AG04449 (cell line): ENCODE measurements around the gene IGSF8.

Experiments
- CTCF ChIA-PET: fragments of 350-600 bp; formaldehyde crosslinking; extraction: SDS; loops from one replicate; lab custom pipeline; 2021; ENCODE audit warnings: antibody characterized with exemption; lab: Yijun Ruan, JAX
- POLR2A ChIA-PET: fragments of 400-600, 350-600 bp; formaldehyde crosslinking; extraction: SDS; loops from one replicate; lab custom pipeline; 2020; ENCODE audit warnings: antibody characterized with exemption, inconsistent platforms; lab: Yijun Ruan, JAX
- DNase-seq: peaks from one replicate; pipeline ENCODE4 v3.0.0-alpha.2; 2010; ENCODE audit warnings: low read depth, low spot score
- H3K4me3 ChIP-seq: 2 replicates; pipeline ENCODE4 v1.5.1; 2011; ENCODE audit warnings: low read depth, mild to moderate bottlenecking, control low read depth, low read length
- TF ChIP-seq, protein P1 (sequence below): IDR thresholded peaks from one replicate; pipeline ENCODE4 v1.5.1; 2011; ENCODE audit warnings: mild to moderate bottlenecking, moderate library complexity, low read length, control low read depth, inconsistent platforms; ENCODE audit not compliant: insufficient read depth; ENCODE audit errors: missing control alignments

The IGSF8 gene

DNA sequence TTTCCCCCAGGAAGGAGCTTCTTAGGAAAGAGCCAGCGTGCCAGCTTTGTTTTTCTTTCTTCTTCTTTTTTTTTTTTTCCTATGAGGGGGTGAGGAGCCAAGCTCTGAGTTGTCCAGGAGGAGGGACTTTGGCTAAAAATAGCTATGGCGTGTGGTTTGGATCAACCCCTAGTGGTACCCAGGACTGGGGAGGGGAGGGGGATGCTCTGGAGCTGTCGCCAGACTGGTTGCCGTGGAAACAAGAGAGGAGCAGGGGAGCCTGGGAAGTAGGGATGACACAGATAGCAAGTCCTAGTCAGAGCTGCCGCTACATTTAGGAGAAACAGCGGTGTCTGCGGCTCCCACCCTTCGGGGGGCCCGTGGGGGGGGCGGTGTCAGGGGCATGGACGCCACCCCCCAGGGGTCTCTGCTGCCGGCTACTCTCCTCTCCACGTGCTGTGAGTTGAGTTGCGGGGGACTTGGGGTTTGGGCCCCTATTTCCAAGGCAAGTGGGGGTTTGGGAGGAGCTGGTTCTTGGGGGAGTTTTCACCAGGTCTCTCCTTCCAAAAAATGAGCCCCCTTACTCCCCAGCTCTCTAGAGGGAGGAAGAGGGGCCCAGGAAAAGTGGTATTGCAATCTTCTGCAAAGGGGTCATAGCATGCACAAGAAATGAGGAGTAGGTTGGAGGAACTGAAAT, 17.0 kb downstream of the IGSF8 start, which contains the start of gene KCNJ9:
TSS of gene KCNJ9 (plus strand) at position 278 of the 676 bp plus-strand sequence. CDS start 2,493 bp downstream, outside the sequence.
- CTCF ChIA-PET, result interaction anchor here (0.7 to 9.2 kb wide), 18 partner anchors 9 to 295 kb away, joined by 3 to 147 read pairs (median 6); partner anchors contain the start of genes IGSF8, IGSF9 and PIGM
- no peak for DNase-seq
- POLR2A ChIA-PET, result interaction anchor here (0.9 kb wide), 1 partner anchor 156 kb away, joined by 4 read pairs; the partner anchor contains the start of gene TAGLN2
- TF ChIP-seq, protein P1, sequence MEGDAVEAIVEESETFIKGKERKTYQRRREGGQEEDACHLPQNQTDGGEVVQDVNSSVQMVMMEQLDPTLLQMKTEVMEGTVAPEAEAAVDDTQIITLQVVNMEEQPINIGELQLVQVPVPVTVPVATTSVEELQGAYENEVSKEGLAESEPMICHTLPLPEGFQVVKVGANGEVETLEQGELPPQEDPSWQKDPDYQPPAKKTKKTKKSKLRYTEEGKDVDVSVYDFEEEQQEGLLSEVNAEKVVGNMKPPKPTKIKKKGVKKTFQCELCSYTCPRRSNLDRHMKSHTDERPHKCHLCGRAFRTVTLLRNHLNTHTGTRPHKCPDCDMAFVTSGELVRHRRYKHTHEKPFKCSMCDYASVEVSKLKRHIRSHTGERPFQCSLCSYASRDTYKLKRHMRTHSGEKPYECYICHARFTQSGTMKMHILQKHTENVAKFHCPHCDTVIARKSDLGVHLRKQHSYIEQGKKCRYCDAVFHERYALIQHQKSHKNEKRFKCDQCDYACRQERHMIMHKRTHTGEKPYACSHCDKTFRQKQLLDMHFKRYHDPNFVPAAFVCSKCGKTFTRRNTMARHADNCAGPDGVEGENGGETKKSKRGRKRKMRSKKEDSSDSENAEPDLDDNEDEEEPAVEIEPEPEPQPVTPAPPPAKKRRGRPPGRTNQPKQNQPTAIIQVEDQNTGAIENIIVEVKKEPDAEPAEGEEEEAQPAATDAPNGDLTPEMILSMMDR, result no peak
- H3K4me3 ChIP-seq, result no peak within 1 kb of the TSS

DNA sequence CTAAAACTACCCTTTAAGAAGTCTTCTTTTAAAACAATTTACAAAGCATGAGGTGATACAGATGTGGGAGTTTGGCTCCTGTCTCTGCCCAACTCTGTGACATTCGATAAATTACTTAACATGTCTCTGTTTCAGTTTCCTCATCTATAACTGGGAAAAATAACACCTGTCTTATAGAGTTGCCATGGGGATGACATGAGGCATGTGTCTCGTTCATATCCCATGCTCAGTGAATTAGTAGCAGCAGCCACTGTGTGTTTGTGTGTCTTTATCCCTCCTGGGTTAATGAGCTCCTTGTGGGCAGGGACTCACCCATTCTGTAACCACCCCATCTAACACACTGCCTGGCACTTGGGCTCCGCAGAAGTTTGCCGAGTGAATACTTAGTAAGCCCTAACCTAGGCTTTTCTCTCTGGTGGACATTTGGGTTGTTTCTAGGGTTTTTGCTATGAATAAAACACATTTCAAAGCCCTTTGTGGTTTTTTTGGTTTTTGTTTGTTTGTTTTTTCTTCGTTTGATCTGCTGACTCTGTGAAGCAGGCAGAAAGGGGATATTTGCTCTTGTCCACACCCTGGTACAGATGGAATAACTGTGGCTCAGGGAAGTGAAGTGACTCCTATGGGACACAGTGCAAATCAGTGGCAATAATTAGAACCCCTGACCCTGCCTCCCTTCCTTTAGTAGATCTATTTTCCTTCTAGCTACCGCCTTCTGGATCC, 17.9 kb downstream of the IGSF8 start:
- ChIA-PET CTCF (interaction anchor here (0.7 to 9.2 kb wide), 17 partner anchors 9 to 296 kb away, joined by 3 to 147 read pairs (median 9); partner anchors contain the start of genes IGSF8, IGSF9 and PIGM), POLR2A (no interaction called here)
- no peak for DNase-seq
- no peak overlapping the region for H3K4me3 ChIP-seq
- TF ChIP-seq, protein P1, result no peak

DNA sequence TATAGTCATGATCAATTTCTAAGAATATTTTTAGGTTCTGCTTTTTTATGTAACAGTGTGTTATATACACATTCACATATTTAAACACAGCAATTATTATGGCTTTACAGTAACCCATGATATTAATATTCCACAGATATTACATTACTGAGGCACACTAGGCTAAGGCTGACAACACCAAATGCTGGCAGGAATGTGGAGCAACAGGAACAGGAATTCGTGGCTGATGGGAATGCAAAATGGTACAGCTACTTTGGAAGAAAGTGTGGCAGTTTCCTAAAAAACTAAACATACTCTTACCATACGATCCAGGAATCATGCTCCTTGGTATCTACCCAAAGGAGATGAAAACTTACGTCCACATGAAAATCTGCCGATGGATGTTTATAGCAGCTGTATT, 19.0 kb downstream of the IGSF8 start:
- H3K4me3 ChIP-seq, result no peak overlapping the region
- ChIA-PET CTCF (interaction anchor here (0.8 to 11.7 kb wide), 29 partner anchors 7 to 302 kb away, joined by 3 to 116 read pairs (median 9); partner anchors contain the start of genes IGSF8 and TAGLN2), POLR2A (no interaction called here)
- DNase-seq, result no peak
- TF ChIP-seq, protein P1, result no peak

DNA sequence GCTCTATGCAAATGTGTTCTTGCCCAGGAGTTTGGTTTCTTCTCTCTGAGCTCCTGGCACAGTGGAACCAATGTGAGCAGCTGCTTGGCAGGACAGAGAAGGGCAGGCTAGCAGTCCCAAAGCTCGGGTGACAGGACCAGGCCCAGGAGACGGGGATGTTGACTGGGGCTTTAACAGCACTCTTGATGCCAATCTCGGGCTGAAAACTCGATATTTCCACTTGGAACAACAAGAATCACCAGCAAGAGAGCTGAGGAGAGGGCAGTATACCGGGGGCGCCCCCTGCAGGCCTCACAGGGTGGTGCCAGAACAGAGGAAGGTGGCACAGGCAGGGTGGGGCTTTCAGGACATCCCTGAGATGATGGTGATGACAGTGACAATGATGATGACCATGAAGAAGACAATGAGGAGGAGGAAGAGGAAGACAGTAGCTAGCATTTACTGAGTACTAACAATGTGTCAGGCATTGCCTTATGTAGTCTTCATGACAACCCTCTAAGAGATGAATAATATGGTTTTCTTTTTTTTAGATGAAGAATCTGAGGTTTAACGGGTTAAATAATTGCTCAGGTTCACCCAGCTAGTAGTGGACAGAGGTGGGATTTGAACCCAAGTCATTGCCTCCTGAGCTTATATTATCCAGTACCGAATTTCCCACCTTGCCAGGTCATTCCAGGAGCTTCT, 19.8 kb downstream of the IGSF8 start:
- ChIA-PET CTCF (interaction anchor here (0.6 to 11.7 kb wide), 44 partner anchors 7 to 301 kb away, joined by 3 to 116 read pairs (median 4); partner anchors contain the start of genes IGSF8, KCNJ10, PIGM and TAGLN2), POLR2A (no interaction called here)
- TF ChIP-seq, protein P1, result peak; percentile 77
- no peak for DNase-seq
- no peak overlapping the region for H3K4me3 ChIP-seq

DNA sequence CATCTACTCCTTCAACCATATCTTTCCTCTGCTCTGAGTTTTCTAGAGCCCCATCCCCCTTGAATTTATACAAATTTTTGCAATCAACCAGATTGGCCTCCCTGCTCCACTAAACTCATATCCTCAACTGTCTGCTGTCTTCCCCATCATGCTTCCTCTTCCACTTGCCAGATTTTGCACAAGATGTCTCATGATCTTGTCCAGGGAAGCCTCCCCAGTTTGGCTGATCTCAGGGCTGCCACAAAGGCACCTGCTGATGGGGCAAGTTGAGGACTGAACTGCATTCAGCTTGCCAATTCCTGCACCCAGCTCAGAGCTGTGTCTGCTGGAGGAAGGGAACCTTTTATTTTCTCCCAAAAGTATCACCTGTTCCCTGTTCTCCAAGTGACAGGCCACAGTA, 20.9 kb downstream of the IGSF8 start:
- POLR2A ChIA-PET, result no interaction called here
- H3K4me3 ChIP-seq, result no peak overlapping the region
- TF ChIP-seq, protein P1, result no peak
- DNase-seq, result no peak
- CTCF ChIA-PET, result interaction anchor here (0.7 to 11.7 kb wide), 13 partner anchors 9 to 214 kb away, joined by 3 to 116 read pairs (median 10); partner anchors contain the start of gene IGSF8
